ENCODE measurements around the gene FAM240A. TPM values are rescaled to one million over a fixed set of nuclear protein-coding genes. Genes with fewer than 3 reads are reported as not detected.

FAM240A gene
- total RNA-seq, 1 donor from 2014 or later: not detected

DNA sequence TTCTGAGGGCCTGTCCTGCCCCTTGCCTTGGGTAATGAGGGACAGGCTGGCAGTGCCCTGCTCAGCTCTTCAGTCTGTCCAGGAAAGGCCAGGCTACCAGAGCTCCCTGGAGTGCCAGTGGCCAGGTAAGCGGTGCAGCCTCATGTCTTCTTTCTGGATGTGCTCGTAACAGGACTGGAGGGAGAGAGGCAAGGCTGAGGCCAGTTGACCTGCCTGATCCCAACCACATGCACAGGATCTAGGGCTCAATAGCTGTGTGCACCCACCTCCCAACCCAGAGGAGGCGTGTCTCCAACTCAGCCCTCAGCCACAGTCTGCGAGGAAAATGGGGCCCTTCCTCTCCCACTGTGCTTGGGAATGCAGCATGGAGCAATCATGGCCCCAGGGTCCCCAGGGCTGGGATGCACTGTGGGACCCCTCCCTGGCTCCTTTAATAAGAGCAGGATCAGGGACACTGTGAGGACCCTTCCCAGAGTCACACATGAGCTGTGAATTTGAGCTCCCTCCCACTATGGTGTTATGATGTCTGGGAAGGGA lies 58.6 kb downstream of the FAM240A start:
- Mint-ChIP-seq H3K27ac (no peak overlapping the region), H3K36me3 (no peaks in the 10 kb centered on the region), H3K4me3 (no peak overlapping the region), H3K9me3 (no peaks in the 10 kb centered on the region), H3K27me3 (ENCODE audit: insufficient read depth, low read depth) (peaks cover 8% of the 10 kb centered on the region), H3K4me1 (peaks cover 7% of the 10 kb centered on the region)
- TF ChIP-seq, protein P1, sequence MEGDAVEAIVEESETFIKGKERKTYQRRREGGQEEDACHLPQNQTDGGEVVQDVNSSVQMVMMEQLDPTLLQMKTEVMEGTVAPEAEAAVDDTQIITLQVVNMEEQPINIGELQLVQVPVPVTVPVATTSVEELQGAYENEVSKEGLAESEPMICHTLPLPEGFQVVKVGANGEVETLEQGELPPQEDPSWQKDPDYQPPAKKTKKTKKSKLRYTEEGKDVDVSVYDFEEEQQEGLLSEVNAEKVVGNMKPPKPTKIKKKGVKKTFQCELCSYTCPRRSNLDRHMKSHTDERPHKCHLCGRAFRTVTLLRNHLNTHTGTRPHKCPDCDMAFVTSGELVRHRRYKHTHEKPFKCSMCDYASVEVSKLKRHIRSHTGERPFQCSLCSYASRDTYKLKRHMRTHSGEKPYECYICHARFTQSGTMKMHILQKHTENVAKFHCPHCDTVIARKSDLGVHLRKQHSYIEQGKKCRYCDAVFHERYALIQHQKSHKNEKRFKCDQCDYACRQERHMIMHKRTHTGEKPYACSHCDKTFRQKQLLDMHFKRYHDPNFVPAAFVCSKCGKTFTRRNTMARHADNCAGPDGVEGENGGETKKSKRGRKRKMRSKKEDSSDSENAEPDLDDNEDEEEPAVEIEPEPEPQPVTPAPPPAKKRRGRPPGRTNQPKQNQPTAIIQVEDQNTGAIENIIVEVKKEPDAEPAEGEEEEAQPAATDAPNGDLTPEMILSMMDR (IDR thresholded peaks at IDR 0.05): no peak
- TF ChIP-seq EZH2phosphoT487 (IDR thresholded peaks at IDR 0.05): no peak
- no peak for TF ChIP-seq EZH2 (IDR thresholded peaks at IDR 0.05)
- Histone ChIP-seq H2AFZ (replicated peaks) (no peak overlapping the region), H3K27ac (no peak overlapping the region), H3K79me2 (ENCODE audit: low read depth) (no peaks in the 10 kb centered on the region), H3K4me1 (no peaks in the 10 kb centered on the region), H3K9me3 (ENCODE audit: low read depth) (no peaks in the 10 kb centered on the region), H3K27me3 (no peaks in the 10 kb centered on the region), H3K4me3 (no peak overlapping the region), H3K4me2 (no peak overlapping the region), H4K20me1 (ENCODE audit: low read depth) (no peaks in the 10 kb centered on the region), H3K9ac (no peak overlapping the region), H3F3A (ENCODE audit: low read depth) (no peaks in the 10 kb centered on the region), H3K36me3 (no peaks in the 10 kb centered on the region)
- DNase-seq (ENCODE audit: low spot score): no peak

DNA sequence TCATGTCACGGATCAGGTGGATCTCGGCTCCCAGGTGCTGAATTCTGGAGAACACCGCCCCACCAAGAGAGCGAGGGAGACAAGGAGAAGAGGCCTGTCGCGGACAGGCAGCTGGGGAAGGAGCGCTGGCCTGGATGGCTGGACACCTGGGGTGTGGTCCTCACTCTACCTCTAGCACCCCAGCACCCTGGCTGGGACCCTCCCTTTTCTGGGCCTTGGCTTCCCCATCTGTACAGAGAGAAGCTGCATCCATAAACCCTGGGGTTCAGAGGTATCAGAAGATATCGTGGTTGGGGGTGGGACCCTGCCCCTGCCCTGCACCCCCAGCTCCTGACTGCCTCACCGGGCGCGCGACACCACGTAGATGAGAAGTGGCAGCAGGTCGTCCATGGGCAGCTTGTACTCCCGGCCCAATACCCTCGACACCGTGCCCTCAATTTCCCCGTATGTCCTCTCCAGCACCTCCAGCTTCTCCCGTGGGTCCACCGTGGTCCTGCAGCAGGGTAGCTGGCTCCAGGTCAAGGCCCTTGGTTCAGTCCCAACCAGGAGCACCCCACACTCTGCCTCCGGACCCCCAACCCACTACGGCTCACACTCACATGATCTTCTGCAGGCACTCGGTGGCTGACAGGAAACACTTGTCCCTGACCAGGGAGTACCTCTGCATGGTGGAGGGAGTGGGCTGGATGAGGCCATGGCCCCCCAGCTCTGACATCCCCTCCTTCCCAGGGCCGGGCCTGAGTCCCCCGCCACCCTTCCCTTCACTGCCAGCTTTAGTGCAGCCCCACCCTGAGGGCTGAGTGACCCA lies 59.4 kb downstream of the FAM240A start:
- H3K9me3 ChIP-seq (ENCODE audit: low read depth): no peaks in the 10 kb centered on the region
- Mint-ChIP-seq H3K27me3 (ENCODE audit: insufficient read depth, low read depth) (peaks cover 3% of the 10 kb centered on the region), H3K4me3 (no peak overlapping the region), H3K27ac (no peak overlapping the region), H3K9me3 (no peaks in the 10 kb centered on the region), H3K4me1 (peaks cover 7% of the 10 kb centered on the region), H3K36me3 (no peaks in the 10 kb centered on the region)
- no peaks in the 10 kb centered on the region for H4K20me1 ChIP-seq (ENCODE audit: low read depth)
- no peaks in the 10 kb centered on the region for H3K36me3 ChIP-seq
- no peak for DNase-seq (ENCODE audit: low spot score)
- H3K27ac ChIP-seq: no peak overlapping the region
- no peak overlapping the region for H2AFZ ChIP-seq (replicated peaks)
- H3K9ac ChIP-seq: no peak overlapping the region
- H3K4me2 ChIP-seq: no peak overlapping the region
- no peak overlapping the region for H3K4me3 ChIP-seq
- TF ChIP-seq EZH2 (IDR thresholded peaks at IDR 0.05): no peak
- TF ChIP-seq, protein P1 (IDR thresholded peaks at IDR 0.05): no peak
- TF ChIP-seq EZH2phosphoT487 (IDR thresholded peaks at IDR 0.05): no peak
- H3K4me1 ChIP-seq: no peaks in the 10 kb centered on the region
- no peaks in the 10 kb centered on the region for H3F3A ChIP-seq (ENCODE audit: low read depth)
- no peaks in the 10 kb centered on the region for H3K79me2 ChIP-seq (ENCODE audit: low read depth)
- no peaks in the 10 kb centered on the region for H3K27me3 ChIP-seq

GRCh38 chr3:46672349-46672695 lies 60.0 kb downstream of the FAM240A start:
- Mint-ChIP-seq H3K4me1 (peaks cover 10% of the 10 kb centered on the region), H3K36me3 (no peaks in the 10 kb centered on the region), H3K9me3 (no peaks in the 10 kb centered on the region), H3K27ac (no peak overlapping the region), H3K27me3 (ENCODE audit: insufficient read depth, low read depth) (peaks cover 3% of the 10 kb centered on the region), H3K4me3 (no peak overlapping the region)
- Histone ChIP-seq H3K9ac (no peak overlapping the region), H3K79me2 (ENCODE audit: low read depth) (no peaks in the 10 kb centered on the region), H3K27ac (no peak overlapping the region), H3K9me3 (ENCODE audit: low read depth) (no peaks in the 10 kb centered on the region), H2AFZ (replicated peaks) (no peak overlapping the region), H3K27me3 (no peaks in the 10 kb centered on the region), H3K4me3 (no peak overlapping the region), H3K36me3 (no peaks in the 10 kb centered on the region), H4K20me1 (ENCODE audit: low read depth) (no peaks in the 10 kb centered on the region), H3K4me2 (no peak overlapping the region), H3F3A (ENCODE audit: low read depth) (no peaks in the 10 kb centered on the region), H3K4me1 (no peaks in the 10 kb centered on the region)
- no peak for TF ChIP-seq EZH2phosphoT487 (IDR thresholded peaks at IDR 0.05)
- TF ChIP-seq, protein P1 (IDR thresholded peaks at IDR 0.05): no peak
- no peak for TF ChIP-seq EZH2 (IDR thresholded peaks at IDR 0.05)
- DNase-seq (ENCODE audit: low spot score): no peak
